ENCODE results near the gene PWP2.

PWP2 gene

DNA sequence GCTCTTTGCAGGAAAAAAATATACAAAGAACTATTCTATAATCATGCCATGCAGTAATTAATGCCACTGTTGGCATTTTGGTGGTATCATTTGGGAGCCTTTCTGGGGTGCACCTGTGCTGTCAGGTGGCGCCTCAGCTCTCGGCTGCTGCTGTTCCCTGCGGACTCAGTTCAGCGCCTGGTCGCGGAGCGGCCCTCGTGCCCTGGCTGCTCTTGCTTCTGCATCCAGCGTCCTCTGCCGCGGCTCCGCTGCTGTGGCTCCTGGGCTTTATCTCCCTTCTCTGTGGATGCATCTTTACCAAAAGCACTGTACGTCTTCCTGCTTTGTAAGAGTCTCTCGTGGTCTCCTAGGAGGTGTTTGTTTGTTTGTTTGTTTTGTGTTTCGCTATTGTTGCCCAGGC, 35.1 kb upstream of the PWP2 start:
- TF ChIP-seq, protein P1, sequence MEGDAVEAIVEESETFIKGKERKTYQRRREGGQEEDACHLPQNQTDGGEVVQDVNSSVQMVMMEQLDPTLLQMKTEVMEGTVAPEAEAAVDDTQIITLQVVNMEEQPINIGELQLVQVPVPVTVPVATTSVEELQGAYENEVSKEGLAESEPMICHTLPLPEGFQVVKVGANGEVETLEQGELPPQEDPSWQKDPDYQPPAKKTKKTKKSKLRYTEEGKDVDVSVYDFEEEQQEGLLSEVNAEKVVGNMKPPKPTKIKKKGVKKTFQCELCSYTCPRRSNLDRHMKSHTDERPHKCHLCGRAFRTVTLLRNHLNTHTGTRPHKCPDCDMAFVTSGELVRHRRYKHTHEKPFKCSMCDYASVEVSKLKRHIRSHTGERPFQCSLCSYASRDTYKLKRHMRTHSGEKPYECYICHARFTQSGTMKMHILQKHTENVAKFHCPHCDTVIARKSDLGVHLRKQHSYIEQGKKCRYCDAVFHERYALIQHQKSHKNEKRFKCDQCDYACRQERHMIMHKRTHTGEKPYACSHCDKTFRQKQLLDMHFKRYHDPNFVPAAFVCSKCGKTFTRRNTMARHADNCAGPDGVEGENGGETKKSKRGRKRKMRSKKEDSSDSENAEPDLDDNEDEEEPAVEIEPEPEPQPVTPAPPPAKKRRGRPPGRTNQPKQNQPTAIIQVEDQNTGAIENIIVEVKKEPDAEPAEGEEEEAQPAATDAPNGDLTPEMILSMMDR (IDR thresholded peaks at IDR 0.05; ENCODE audit: borderline replicate concordance, insufficient read depth, low read depth, low read length) = no peak

DNA sequence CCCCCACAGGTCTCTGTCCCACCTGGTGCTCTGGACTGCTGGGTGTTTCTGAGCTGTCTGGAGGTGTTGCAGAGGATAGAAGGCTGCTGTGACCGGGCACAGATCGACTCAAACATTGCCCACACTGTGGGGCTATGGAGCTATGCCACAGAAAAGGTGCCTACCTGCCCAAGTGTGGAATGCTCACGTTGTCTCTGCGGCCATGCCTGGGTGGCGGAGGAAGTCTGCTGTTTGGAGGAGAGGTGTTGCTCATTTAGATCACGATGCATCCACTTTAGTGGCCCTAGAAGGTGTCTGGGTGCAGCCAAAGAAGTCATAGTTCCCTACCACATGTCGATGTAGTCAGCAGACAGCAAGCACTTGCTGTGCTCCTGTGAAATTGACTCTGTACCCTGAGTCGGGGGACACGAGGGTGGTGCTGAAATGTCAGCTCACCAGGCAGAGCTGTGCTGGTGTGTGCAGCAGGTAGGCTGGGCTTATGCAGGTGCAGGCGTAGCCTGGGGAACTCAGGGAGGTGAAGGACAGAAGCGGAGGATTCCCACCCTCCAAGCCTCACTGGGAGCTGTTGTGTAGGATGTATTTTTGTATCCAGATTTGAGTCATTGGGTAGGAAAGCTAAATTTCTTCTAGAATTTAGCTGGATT, 32.8 kb upstream of the PWP2 start:
- H3K4me3 ChIP-seq (ENCODE audit: low read depth, low read length) = no peak overlapping the region
- TF ChIP-seq, protein P1 (IDR thresholded peaks at IDR 0.05; ENCODE audit: borderline replicate concordance, insufficient read depth, low read depth, low read length) = no peak

More for the DNA sequence above, 35.1 kb upstream of the PWP2 start:
- H3K4me3 ChIP-seq (ENCODE audit: low read depth, low read length) = no peak overlapping the region

DNA sequence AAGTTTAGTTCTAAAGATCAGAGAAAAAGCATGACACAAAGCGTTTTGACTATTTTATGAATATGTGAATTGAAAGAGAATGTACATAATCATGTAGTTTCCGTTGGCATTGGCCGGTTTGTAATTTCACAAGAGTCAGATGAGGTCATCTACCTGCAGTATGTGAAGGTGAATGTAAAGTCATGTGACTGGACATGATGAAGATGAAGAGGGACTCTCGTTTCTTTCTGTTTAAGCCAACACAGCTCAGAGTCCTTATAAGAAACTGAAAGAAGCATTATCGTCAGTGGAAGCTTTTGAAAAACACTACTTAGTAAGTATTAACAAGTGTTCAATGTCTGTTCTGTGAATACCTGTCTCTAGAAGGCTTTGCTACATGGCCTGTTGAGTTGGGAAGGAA, 30.9 kb upstream of the PWP2 start:
- H3K4me3 ChIP-seq (ENCODE audit: low read depth, low read length) = no peak overlapping the region
- TF ChIP-seq, protein P1 (IDR thresholded peaks at IDR 0.05; ENCODE audit: borderline replicate concordance, insufficient read depth, low read depth, low read length) = no peak

DNA sequence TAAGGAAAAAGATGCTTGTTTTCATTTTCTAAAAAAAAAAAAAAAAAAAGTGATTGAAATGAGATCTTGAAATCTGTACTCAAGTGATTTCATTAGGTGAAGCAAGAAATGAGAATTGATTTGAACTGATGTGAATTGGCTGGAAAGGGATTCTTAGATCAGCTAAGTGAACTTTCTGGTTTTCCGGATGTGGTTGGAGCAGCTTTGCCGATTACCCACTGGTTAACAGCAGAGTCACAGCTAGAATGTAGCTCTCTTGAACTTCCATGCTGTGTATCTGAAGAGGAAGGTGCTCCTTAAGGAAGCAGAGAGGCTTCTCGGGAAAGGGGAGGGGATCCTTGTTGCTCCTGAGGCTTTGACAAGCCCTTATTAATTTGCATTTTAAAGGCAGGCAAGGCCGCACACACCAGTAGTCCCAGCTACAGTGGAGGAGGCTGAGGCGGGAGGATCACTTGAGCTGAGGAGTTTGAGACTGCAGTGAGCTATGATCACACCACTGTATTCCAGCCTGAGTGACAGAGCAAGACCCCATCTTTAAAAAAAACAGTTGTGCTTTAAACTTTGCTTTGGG, 28.7 kb upstream of the PWP2 start:
- H3K4me3 ChIP-seq (ENCODE audit: low read depth, low read length) = no peak overlapping the region
- TF ChIP-seq, protein P1 (IDR thresholded peaks at IDR 0.05; ENCODE audit: borderline replicate concordance, insufficient read depth, low read depth, low read length) = no peak

DNA sequence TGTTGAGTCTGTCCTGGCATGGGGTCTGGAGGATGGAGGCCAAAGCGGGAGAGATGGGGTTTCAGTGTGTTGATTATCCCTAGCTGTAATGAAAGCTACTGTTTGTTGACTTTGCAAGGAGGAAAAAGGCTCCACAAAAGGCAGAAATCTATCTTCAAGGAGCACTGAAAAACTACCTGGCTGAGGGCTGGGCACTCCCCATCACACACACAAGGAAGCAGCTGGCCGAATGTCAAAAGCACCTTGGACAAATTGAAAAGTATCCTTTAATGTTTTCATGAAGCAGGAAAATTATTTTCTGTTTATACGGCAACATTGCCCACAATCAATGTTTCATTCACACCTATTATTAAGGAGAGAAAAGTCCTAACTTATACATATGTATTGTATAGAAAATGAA, 27.8 kb upstream of the PWP2 start:
- TF ChIP-seq, protein P1 (IDR thresholded peaks at IDR 0.05; ENCODE audit: borderline replicate concordance, insufficient read depth, low read depth, low read length) = no peak
- no peak overlapping the region for H3K4me3 ChIP-seq (ENCODE audit: low read depth, low read length)

DNA sequence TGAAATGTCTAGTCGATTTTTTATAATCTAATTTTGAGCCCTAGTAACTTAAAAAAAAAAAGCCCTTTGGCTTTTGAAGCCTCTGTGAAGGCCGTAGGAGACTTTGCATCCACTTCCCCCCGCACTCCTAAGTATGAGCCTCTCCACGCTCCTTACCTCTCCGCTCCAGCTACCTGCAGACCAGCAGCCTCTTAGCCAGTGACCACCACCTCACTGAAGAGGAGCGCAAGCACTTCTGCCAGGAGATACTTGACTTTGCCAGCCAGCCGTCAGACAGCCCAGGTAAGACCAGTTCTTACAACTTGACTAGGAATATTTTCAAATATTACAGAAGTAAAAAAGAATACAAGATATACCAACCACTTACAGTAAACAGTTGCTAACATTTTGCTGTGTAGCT, 27.4 kb upstream of the PWP2 start:
- TF ChIP-seq, protein P1 (IDR thresholded peaks at IDR 0.05; ENCODE audit: borderline replicate concordance, insufficient read depth, low read depth, low read length) = no peak
- no peak overlapping the region for H3K4me3 ChIP-seq (ENCODE audit: low read depth, low read length)
